Panc1 (cell line): ENCODE data around the gene GIMAP5.

Experiments used
- CTCF ChIP-seq: fragments of 450-650 bp; IDR thresholded peaks from 2 replicates; pipeline ENCODE4 v1.5.1; 2017; ENCODE audit warnings: mild to moderate bottlenecking
- POLR2AphosphoS5 ChIP-seq: IDR thresholded peaks from 2 replicates; pipeline ENCODE4 v1.6.1; 2012; ENCODE audit warnings: mild to moderate bottlenecking, low read depth, low read length, moderate library complexity
- REST ChIP-seq, 2 experiments: IDR thresholded peaks; 2 replicates each; pipeline ENCODE4 v1.6.1; 2011 to 2012; ENCODE audit warnings: low read depth in 2 of 2, control low read depth in 1 of 2, low read length in 1 of 2, mild to moderate bottlenecking in 1 of 2, moderate library complexity in 1 of 2; ENCODE audit not compliant: insufficient read depth in 1 of 2

DNA sequence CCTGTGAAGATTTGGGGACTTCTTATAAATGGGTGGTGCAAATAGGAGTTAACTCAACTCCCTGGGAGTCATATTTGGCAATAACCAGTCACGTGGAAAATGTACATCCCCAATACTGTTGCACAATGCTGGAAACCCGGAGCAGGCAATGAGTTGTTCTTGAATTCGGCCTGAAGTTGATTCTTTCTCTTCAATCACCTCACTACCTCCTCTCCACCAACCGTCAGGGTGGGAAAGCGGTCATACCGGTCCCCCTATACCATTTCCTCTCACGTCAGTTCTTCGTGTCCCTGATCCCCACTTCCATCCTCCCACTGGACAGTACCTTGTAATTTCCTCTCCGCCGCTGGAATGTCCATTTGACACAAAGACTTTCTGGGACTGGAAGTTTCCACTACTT is 2.8 kb downstream of the GIMAP5 start:
- TF ChIP-seq CTCF: no peak
- TF ChIP-seq POLR2AphosphoS5: no peak
- no peak for TF ChIP-seq REST (IDR thresholded peaks at IDR 0.05; ENCODE audit: insufficient read depth in 1 of 2, low read depth in 2 of 2, low read length in 1 of 2)
